Islet of Langerhans (tissue), 1 donor: ENCODE results near the gene TROAP.
A peak's percentile ranks its signal among the peaks of the same experiment; 100 is the strongest.
"Not testable (repeated sequence)": the region's sequence is repeated elsewhere in the genome, so short reads cannot be mapped to it uniquely, and the experiment has no call there.

Experiments
- FAIRE-seq: peaks from one replicate; lab custom pipeline; 2011; peaks lifted over from hg19 to GRCh38; lab: Jason Lieb, UNC

Gene TROAP

GRCh38 chr12:49322708-49323523 lies at the start of gene TROAP:
Gene TROAP (plus strand): TSS chr12:49323255. CDS start chr12:49323609, 354 bp downstream.
- FAIRE-seq, result peak; percentile 92

- FAIRE-seq, result no peak
Observed at GRCh38 chr12:49273726-49274395, 49.2 kb upstream of the TROAP start.

- no peak for FAIRE-seq
Observed at GRCh38 chr12:49274396-49275069, 48.5 kb upstream of the TROAP start.

GRCh38 chr12:49276304-49277290 lies 46.5 kb upstream of the TROAP start:
- no peak for FAIRE-seq

GRCh38 chr12:49277466-49277865 lies 45.6 kb upstream of the TROAP start:
- FAIRE-seq, result no peak

GRCh38 chr12:49279706-49280159 lies 43.3 kb upstream of the TROAP start:
- FAIRE-seq, result no peak

GRCh38 chr12:49280545-49280944 lies 42.5 kb upstream of the TROAP start:
- FAIRE-seq, result not testable (repeated sequence)

- FAIRE-seq, result no peak
Observed at GRCh38 chr12:49282302-49282701, 40.8 kb upstream of the TROAP start.

GRCh38 chr12:49282740-49283375 lies 40.2 kb upstream of the TROAP start:
- FAIRE-seq, result not testable (repeated sequence)

GRCh38 chr12:49283541-49284429 lies 39.3 kb upstream of the TROAP start:
- no peak for FAIRE-seq

GRCh38 chr12:49284672-49285071 lies 38.4 kb upstream of the TROAP start:
- no peak for FAIRE-seq

- FAIRE-seq, result no peak
Observed at GRCh38 chr12:49287876-49288275, 35.2 kb upstream of the TROAP start.

- peak; percentile 93 for FAIRE-seq
Observed at GRCh38 chr12:49288412-49288853, 34.6 kb upstream of the TROAP start.

- no peak for FAIRE-seq
Observed at GRCh38 chr12:49288922-49289555, 34.0 kb upstream of the TROAP start.

- no peak for FAIRE-seq
Observed at GRCh38 chr12:49292729-49293055, 30.4 kb upstream of the TROAP start.

- FAIRE-seq, result no peak
Observed at GRCh38 chr12:49293056-49293956, 29.7 kb upstream of the TROAP start.

GRCh38 chr12:49294086-49294803 lies 28.8 kb upstream of the TROAP start:
- FAIRE-seq, result no peak

GRCh38 chr12:49294804-49295081 lies 28.3 kb upstream of the TROAP start:
- no peak for FAIRE-seq
